Neural cell (in vitro differentiated cells): ENCODE data around the gene MAML2.

Experiments
- CTCF ChIP-seq: fragments of 450-650 bp; IDR thresholded peaks from 2 replicates; pipeline ENCODE4 v1.5.1; 2014; ENCODE audit warnings: antibody characterized with exemption, mild to moderate bottlenecking, moderate library complexity; ENCODE audit not compliant: poor library complexity, severe bottlenecking
- EP300 ChIP-seq: fragments of 450-650 bp; conservative IDR thresholded peaks from 2 replicates; pipeline ENCODE4 v1.6.1; 2014; ENCODE audit warnings: antibody characterized with exemption, mild to moderate bottlenecking, moderate library complexity; ENCODE audit not compliant: poor library complexity, severe bottlenecking
- EZH2 ChIP-seq: fragments of 200-600, 300-800 bp; shearing (Covaris generic), sonication (generic); IDR thresholded peaks from 2 replicates; pipeline ENCODE4 v1.6.1; 2014; ENCODE audit warnings: antibody characterized with exemption, low read length, borderline replicate concordance, mild to moderate bottlenecking; ENCODE audit not compliant: insufficient read depth, poor library complexity, severe bottlenecking
- POLR2AphosphoS5 ChIP-seq: IDR thresholded peaks from 2 replicates; pipeline ENCODE4 v1.6.1; 2012
- RAD21 ChIP-seq: fragments of 450-650 bp; conservative IDR thresholded peaks from 2 replicates; pipeline ENCODE4 v1.6.1; 2014; ENCODE audit warnings: antibody characterized with exemption, mild to moderate bottlenecking, moderate library complexity
- REST ChIP-seq: IDR thresholded peaks from 2 replicates; pipeline ENCODE4 v1.6.1; 2012; ENCODE audit warnings: borderline replicate concordance
- SMC3 ChIP-seq: fragments of 450-650 bp; conservative IDR thresholded peaks from 2 replicates; pipeline ENCODE4 v1.6.1; 2014; ENCODE audit warnings: antibody characterized with exemption, mild to moderate bottlenecking, moderate library complexity; ENCODE audit not compliant: poor library complexity
- TAF1 ChIP-seq: IDR thresholded peaks from 2 replicates; pipeline ENCODE4 v1.6.1; 2012; ENCODE audit warnings: low read depth

GRCh38 chr11:96149743-96150555, 193.0 kb downstream of the MAML2 start:
- TF ChIP-seq POLR2AphosphoS5 (no peak), CTCF (no peak), EP300 (no peak), RAD21 (no peak), TAF1 (no peak), EZH2 (no peak), SMC3 (no peak), REST (no peak)
